ENCODE measurements around the gene CSMD2.

Gene CSMD2

DNA sequence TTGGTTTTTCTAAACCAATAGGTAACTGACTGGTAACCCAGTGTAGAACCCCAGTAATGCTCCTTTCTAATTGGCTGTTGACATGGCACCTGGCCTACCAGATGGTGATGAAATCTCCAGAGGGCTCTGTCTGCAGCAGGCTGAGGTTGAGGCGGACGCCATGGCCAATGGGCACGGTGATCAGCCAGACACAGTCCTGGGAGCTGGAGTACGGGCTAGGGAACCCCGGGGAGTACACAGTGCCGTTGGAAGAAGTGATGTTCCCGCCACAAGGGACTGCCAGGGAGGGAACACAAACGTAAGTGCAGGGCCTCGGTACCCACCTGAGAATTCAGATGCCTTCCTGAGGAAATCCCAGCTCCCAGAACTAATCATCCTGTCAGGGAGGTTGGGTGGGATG is 562.8 kb downstream of the CSMD2 start:
- TF ChIP-seq FOXK2 (IDR thresholded peaks at IDR 0.05) (no peak), CTBP1 (IDR thresholded peaks at IDR 0.05; ENCODE audit: borderline replicate concordance) (no peak), SP1 (IDR thresholded peaks at IDR 0.05) (no peak), NFRKB (IDR thresholded peaks at IDR 0.05) (no peak), BHLHE40 (IDR thresholded peaks at IDR 0.05; ENCODE audit: borderline replicate concordance) (no peak), HDGF (IDR thresholded peaks at IDR 0.05; ENCODE audit: borderline replicate concordance) (no peak), LEF1 (IDR thresholded peaks at IDR 0.05; ENCODE audit: borderline replicate concordance) (no peak)
- ChIA-PET POLR2A (no interaction called here), CTCF (no interaction called here)
- no peak for DNase-seq (ENCODE audit: extremely low spot score)

DNA sequence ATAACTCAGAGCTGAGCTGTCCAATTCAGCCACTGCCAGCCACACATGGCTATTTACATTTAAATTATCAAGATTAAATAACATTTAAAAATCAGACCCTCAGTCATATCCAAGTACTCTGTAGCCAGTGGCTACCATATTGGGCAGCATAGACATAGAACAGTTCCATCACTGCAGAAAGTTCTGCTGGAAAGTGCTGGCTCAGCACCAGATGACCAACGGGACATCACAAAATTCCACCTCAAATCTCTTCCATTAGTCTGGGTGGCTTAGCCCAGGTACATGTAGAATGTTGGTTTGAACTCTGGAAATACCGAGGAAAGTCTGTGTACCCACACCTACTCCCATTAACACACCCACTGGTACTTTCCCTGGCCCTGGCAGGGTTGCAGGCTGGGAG is 563.3 kb downstream of the CSMD2 start:
- DNase-seq (ENCODE audit: extremely low spot score): no peak
- no peak for TF ChIP-seq SUZ12 (IDR thresholded peaks at IDR 0.05)
- no peak for TF ChIP-seq FOXK2 (IDR thresholded peaks at IDR 0.05)
- no peak for TF ChIP-seq BHLHE40 (IDR thresholded peaks at IDR 0.05; ENCODE audit: borderline replicate concordance)
- TF ChIP-seq CTBP1 (IDR thresholded peaks at IDR 0.05; ENCODE audit: borderline replicate concordance): no peak
- TF ChIP-seq FOXM1 (IDR thresholded peaks at IDR 0.05; ENCODE audit: borderline replicate concordance): no peak
- TF ChIP-seq ELF4 (IDR thresholded peaks at IDR 0.05): no peak
- no peak for TF ChIP-seq SP1 (IDR thresholded peaks at IDR 0.05)
- TF ChIP-seq TARDBP (IDR thresholded peaks at IDR 0.05): no peak
- TF ChIP-seq FOXA1 (IDR thresholded peaks at IDR 0.05): no peak
- no peak for TF ChIP-seq HDGF (IDR thresholded peaks at IDR 0.05; ENCODE audit: borderline replicate concordance)
- no peak for TF ChIP-seq L3MBTL2 (conservative IDR thresholded peaks at IDR 0.05)
- no peak for TF ChIP-seq ARNT (IDR thresholded peaks at IDR 0.05)
- no peak for TF ChIP-seq NFRKB (IDR thresholded peaks at IDR 0.05)
- no peak for TF ChIP-seq ZNF384 (IDR thresholded peaks at IDR 0.05)
- no peak for TF ChIP-seq LEF1 (IDR thresholded peaks at IDR 0.05; ENCODE audit: borderline replicate concordance)
- TF ChIP-seq, protein P1, sequence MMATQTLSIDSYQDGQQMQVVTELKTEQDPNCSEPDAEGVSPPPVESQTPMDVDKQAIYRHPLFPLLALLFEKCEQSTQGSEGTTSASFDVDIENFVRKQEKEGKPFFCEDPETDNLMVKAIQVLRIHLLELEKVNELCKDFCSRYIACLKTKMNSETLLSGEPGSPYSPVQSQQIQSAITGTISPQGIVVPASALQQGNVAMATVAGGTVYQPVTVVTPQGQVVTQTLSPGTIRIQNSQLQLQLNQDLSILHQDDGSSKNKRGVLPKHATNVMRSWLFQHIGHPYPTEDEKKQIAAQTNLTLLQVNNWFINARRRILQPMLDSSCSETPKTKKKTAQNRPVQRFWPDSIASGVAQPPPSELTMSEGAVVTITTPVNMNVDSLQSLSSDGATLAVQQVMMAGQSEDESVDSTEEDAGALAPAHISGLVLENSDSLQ (IDR thresholded peaks at IDR 0.05): no peak
- POLR2A ChIA-PET: no interaction called here
- CTCF ChIA-PET: no interaction called here

DNA sequence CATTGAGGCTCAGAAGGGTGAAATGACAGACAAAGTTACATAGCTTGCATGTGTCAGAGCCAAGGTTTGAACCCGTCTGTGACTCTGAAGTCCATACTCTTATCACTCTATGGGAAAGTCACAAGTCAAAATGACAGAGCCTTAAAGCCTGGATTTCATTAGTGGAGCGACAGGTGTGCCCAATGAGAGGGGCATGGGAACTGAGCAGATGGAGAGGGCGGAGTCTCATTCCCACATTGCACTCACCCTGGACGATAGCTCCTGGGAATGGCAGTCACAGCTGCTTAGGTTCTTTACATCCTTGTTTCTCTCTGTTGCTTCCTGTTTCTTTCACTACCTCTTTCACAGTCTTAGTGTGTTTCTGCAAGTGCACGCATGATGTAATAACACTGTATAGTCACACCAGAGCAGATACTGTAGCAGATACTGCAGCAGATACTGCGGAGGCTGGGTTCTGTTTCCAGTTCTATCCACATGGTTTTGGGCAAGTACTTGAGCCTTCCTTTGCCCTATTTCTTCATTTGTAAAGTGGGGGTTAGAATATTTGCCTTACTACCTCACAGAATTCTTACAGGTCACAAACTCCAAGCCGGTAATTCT is 565.4 kb downstream of the CSMD2 start:
- TF ChIP-seq FOXK2 (IDR thresholded peaks at IDR 0.05) (no peak), FOXM1 (IDR thresholded peaks at IDR 0.05; ENCODE audit: borderline replicate concordance) (no peak), TARDBP (IDR thresholded peaks at IDR 0.05) (no peak), L3MBTL2 (conservative IDR thresholded peaks at IDR 0.05) (no peak), SP1 (IDR thresholded peaks at IDR 0.05) (no peak), NFRKB (IDR thresholded peaks at IDR 0.05) (no peak), SUZ12 (IDR thresholded peaks at IDR 0.05) (no peak), HDGF (IDR thresholded peaks at IDR 0.05; ENCODE audit: borderline replicate concordance) (no peak), ZNF384 (IDR thresholded peaks at IDR 0.05) (no peak), ELF4 (IDR thresholded peaks at IDR 0.05) (no peak), LEF1 (IDR thresholded peaks at IDR 0.05; ENCODE audit: borderline replicate concordance) (no peak), FOXA1 (IDR thresholded peaks at IDR 0.05) (no peak), ARNT (IDR thresholded peaks at IDR 0.05) (no peak)
- TF ChIP-seq, protein P1 (IDR thresholded peaks at IDR 0.05): no peak
- no peak for DNase-seq (ENCODE audit: extremely low spot score)
- ChIA-PET CTCF (no interaction called here), POLR2A (no interaction called here)

DNA sequence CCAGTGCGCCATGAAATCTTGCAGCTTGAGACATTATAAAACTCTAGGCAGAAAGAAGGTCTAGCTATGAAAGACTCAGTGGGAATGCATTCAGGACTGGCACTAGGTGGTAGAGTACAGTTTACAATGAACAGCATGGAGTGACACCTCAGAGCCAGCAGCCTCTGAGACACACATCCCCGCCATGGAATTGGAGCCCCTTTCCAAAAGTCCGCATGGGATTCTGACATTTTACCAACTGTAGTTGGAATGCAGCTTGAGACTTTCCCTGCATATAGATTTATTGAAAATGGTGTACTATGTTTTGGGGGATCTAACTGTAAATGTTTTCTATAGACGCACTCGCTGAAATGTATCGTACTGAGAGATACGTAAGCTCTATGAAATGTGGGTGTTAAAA is 576.3 kb downstream of the CSMD2 start:
- TF ChIP-seq L3MBTL2 (conservative IDR thresholded peaks at IDR 0.05): no peak
- TF ChIP-seq FOXK2 (IDR thresholded peaks at IDR 0.05): no peak
- no peak for TF ChIP-seq ARNT (IDR thresholded peaks at IDR 0.05)
- TF ChIP-seq NFRKB (IDR thresholded peaks at IDR 0.05): no peak
- TF ChIP-seq SP1 (IDR thresholded peaks at IDR 0.05): no peak
- no peak for TF ChIP-seq SUZ12 (IDR thresholded peaks at IDR 0.05)
- TF ChIP-seq ZNF384 (IDR thresholded peaks at IDR 0.05): no peak
- no peak for TF ChIP-seq ELF4 (IDR thresholded peaks at IDR 0.05)
- no peak for TF ChIP-seq FOXA1 (IDR thresholded peaks at IDR 0.05)
- no peak for TF ChIP-seq HDGF (IDR thresholded peaks at IDR 0.05; ENCODE audit: borderline replicate concordance)
- TF ChIP-seq TARDBP (IDR thresholded peaks at IDR 0.05): no peak
- no peak for TF ChIP-seq FOXM1 (IDR thresholded peaks at IDR 0.05; ENCODE audit: borderline replicate concordance)
- TF ChIP-seq, protein P1 (IDR thresholded peaks at IDR 0.05): no peak
- no peak for TF ChIP-seq BHLHE40 (IDR thresholded peaks at IDR 0.05; ENCODE audit: borderline replicate concordance)
- TF ChIP-seq CTBP1 (IDR thresholded peaks at IDR 0.05; ENCODE audit: borderline replicate concordance): no peak
- TF ChIP-seq LEF1 (IDR thresholded peaks at IDR 0.05; ENCODE audit: borderline replicate concordance): no peak
- CTCF ChIA-PET: no interaction called here
- POLR2A ChIA-PET: no interaction called here
- DNase-seq (ENCODE audit: extremely low spot score): no peak

DNA sequence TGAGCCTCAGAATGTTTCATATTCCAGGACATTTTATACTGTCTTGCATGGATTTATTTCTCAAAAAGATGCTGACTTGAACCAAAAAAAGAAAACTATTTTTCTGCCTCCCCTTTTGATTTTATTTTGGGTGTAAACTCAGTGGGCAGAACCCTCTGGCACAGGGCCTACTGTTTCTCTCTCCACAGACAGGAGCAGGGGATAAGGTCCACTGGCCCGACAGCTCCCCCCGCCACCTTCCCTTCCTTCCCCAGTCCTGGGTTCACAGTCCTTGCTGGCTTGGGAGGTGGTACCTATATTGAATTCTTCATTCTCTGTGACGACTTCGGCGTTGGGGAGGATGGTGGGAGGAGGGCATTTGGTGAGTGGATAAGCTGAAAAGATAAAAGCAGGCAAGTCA is 578.2 kb downstream of the CSMD2 start:
- POLR2A ChIA-PET: no interaction called here
- DNase-seq (ENCODE audit: extremely low spot score): no peak
- TF ChIP-seq SUZ12 (IDR thresholded peaks at IDR 0.05) (no peak), L3MBTL2 (conservative IDR thresholded peaks at IDR 0.05) (no peak), ARNT (IDR thresholded peaks at IDR 0.05) (no peak), FOXM1 (IDR thresholded peaks at IDR 0.05; ENCODE audit: borderline replicate concordance) (no peak), FOXK2 (IDR thresholded peaks at IDR 0.05) (no peak), SP1 (IDR thresholded peaks at IDR 0.05) (no peak)
- CTCF ChIA-PET: no interaction called here

DNA sequence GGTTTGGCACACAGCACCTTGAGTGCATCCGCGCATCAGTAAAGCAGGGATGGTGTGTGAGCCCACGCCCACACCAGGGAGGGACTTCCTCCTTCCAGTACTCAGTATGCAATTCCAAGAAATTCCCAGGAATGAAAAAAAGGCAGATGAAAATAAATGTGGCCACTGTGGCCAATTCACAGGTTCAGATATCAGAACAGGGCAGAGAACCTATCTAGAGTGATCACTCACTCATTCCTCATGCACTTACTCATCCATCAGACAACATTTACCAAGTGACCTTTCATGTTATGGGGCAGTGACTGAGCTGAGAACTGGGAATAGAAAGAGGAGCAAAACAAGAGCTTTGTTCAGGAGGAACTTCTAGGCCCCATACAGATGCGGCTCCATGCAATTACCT is 578.9 kb downstream of the CSMD2 start:
- no peak for TF ChIP-seq LEF1 (IDR thresholded peaks at IDR 0.05; ENCODE audit: borderline replicate concordance)
- TF ChIP-seq SP1 (IDR thresholded peaks at IDR 0.05): no peak
- TF ChIP-seq ARNT (IDR thresholded peaks at IDR 0.05): no peak
- TF ChIP-seq BHLHE40 (IDR thresholded peaks at IDR 0.05; ENCODE audit: borderline replicate concordance): no peak
- TF ChIP-seq NFRKB (IDR thresholded peaks at IDR 0.05): no peak
- no peak for TF ChIP-seq ZNF384 (IDR thresholded peaks at IDR 0.05)
- TF ChIP-seq FOXA1 (IDR thresholded peaks at IDR 0.05): no peak
- no peak for TF ChIP-seq CTBP1 (IDR thresholded peaks at IDR 0.05; ENCODE audit: borderline replicate concordance)
- TF ChIP-seq SUZ12 (IDR thresholded peaks at IDR 0.05): no peak
- TF ChIP-seq FOXK2 (IDR thresholded peaks at IDR 0.05): no peak
- TF ChIP-seq FOXM1 (IDR thresholded peaks at IDR 0.05; ENCODE audit: borderline replicate concordance): no peak
- TF ChIP-seq L3MBTL2 (conservative IDR thresholded peaks at IDR 0.05): no peak
- TF ChIP-seq HDGF (IDR thresholded peaks at IDR 0.05; ENCODE audit: borderline replicate concordance): no peak
- TF ChIP-seq TARDBP (IDR thresholded peaks at IDR 0.05): no peak
- no peak for TF ChIP-seq ELF4 (IDR thresholded peaks at IDR 0.05)
- TF ChIP-seq, protein P1 (IDR thresholded peaks at IDR 0.05): no peak
- ChIA-PET POLR2A (no interaction called here), CTCF (no interaction called here)
- DNase-seq (ENCODE audit: extremely low spot score): no peak

Measured in HEK293T (cell line).